ENCODE data around the gene TMEM258. TPM values are rescaled to one million over a fixed set of nuclear protein-coding genes. Genes with fewer than 3 reads are reported as not detected.

TMEM258 gene
- total and polyA plus RNA-seq, 10 of the 15 experiments (the other 5 are each of a cell fraction or from before 2014, with no cell fraction given) = 160 to 840 (median 326) TPM

GRCh38 chr11:61834278-61835048 lies 42.1 kb upstream of the TMEM258 start (continued):
- TF ChIP-seq SRF (IDR thresholded peaks at IDR 0.05; ENCODE audit: low read depth in 2 of 2, low read length in 2 of 2) = peak; percentile 86 to 96
- TF ChIP-seq NR2C2 (IDR thresholded peaks at IDR 0.05; ENCODE audit: borderline replicate concordance, control insufficient read depth, insufficient read length, low read depth) = no peak
- TF ChIP-seq SKIL (IDR thresholded peaks at IDR 0.05; ENCODE audit: low read depth, poor library complexity, severe bottlenecking) = no peak
- TF ChIP-seq RFX5 (IDR thresholded peaks at IDR 0.05; ENCODE audit: low read depth, low read length) = no peak
- no peak for TF ChIP-seq CBX3 (IDR thresholded peaks at IDR 0.05; ENCODE audit: borderline replicate concordance, low read depth)
- peak; percentile 72 for TF ChIP-seq YY1 (IDR thresholded peaks at IDR 0.05; ENCODE audit: low read depth, low read length)
- no peak for TF ChIP-seq BMI1 (IDR thresholded peaks at IDR 0.05; ENCODE audit: borderline replicate concordance)
- no peak for TF ChIP-seq ZNF592 (IDR thresholded peaks at IDR 0.05)
- no peak for TF ChIP-seq NFIC (IDR thresholded peaks at IDR 0.05; ENCODE audit: low read depth, low read length)
- no peak for TF ChIP-seq MEF2B (IDR thresholded peaks at IDR 0.05; ENCODE audit: partially characterized antibody, poor library complexity, severe bottlenecking)
- TF ChIP-seq E4F1 (IDR thresholded peaks at IDR 0.05; ENCODE audit: borderline replicate concordance, partially characterized antibody) = peak; percentile 24
- TF ChIP-seq KDM1A (IDR thresholded peaks at IDR 0.05; ENCODE audit: borderline replicate concordance) = no peak
- no peak for TF ChIP-seq TBL1XR1 (IDR thresholded peaks at IDR 0.05; ENCODE audit: low read depth, low read length)
- TF ChIP-seq POLR2AphosphoS2 (IDR thresholded peaks at IDR 0.05; ENCODE audit: low read depth, low read length) = 0 out of 2 replicates have a peak, but pooled peaks have one; percentile 41
- TF ChIP-seq IRF4 (IDR thresholded peaks at IDR 0.05; ENCODE audit: low read depth, low read length) = no peak
- no peak for TF ChIP-seq JUND (IDR thresholded peaks at IDR 0.05; ENCODE audit: low read depth, low read length)
- peak; percentile 49; the same call in 1 of the 2 replicates for TF ChIP-seq SPI1 (IDR thresholded peaks at IDR 0.05; ENCODE audit: borderline replicate concordance, insufficient read depth, low read depth, low read length)
- no peak for TF ChIP-seq FOS (IDR thresholded peaks at IDR 0.05; ENCODE audit: borderline replicate concordance, extremely low read depth, insufficient read length)
- TF ChIP-seq SMAD5 (IDR thresholded peaks at IDR 0.05; ENCODE audit: low read depth) = peak; percentile 71

Measured in GM12878 (cell line).